Stomach (tissue), 9 donors: ENCODE data around the gene BOLA1. TPM values are rescaled to one million over a fixed set of nuclear protein-coding genes. Genes with fewer than 3 reads are reported as not detected.
"Not testable (repeated sequence)": the region's sequence is repeated elsewhere in the genome, so short reads cannot be mapped to it uniquely, and the experiment has no call there.

Experiments used
- DNase-seq, 2 donors: peaks; one replicate each; pipeline versions ENCODE4 v3.0.0 to v3.0.0-alpha.2; 2013 to 2019
- H3K27ac ChIP-seq, 5 donors: fragments of 200-600 bp in 4 of 5; sonication (generic) in 4 of 5; one replicate each; pipeline ENCODE4 v1.5.1; 2013 to 2019; ENCODE audit warnings: mild to moderate bottlenecking in 1 of 5, moderate library complexity in 1 of 5
- H3K27me3 ChIP-seq, 3 donors: fragments of 200-600 bp; sonication (generic); one replicate each; pipeline ENCODE4 v1.5.1; 2017 to 2019; ENCODE audit warnings: mixed run types in 1 of 3
- H3K36me3 ChIP-seq, 4 donors: fragments of 200-600 bp; sonication (generic); 1 replicate in 3 of 4; 2 replicates in 1 of 4; pipeline ENCODE4 v1.5.1; 2016 to 2019
- H3K4me1 ChIP-seq, 4 donors: fragments of 200-600 bp; sonication (generic); one replicate each; pipeline ENCODE4 v1.5.1; 2016 to 2019
- H3K4me3 ChIP-seq, 4 donors: fragments of 200-600 bp; sonication (generic) in 3 of 4; one replicate each; pipeline ENCODE4 v1.5.1; 2016 to 2019; ENCODE audit warnings: mild to moderate bottlenecking in 1 of 4
- H3K9me3 ChIP-seq, 4 donors: fragments of 200-600 bp; sonication (generic); one replicate each; pipeline ENCODE4 v1.5.1; 2016 to 2019
- EP300 ChIP-seq: sonication (generic); formaldehyde crosslinking; IDR thresholded peaks from one replicate; pipeline ENCODE4 v1.6.1; 2017; ENCODE audit warnings: antibody characterized with exemption
- POLR2A ChIP-seq, 4 donors: fragments of 450-650 bp; IDR thresholded peaks; one replicate each; pipeline ENCODE4 v1.6.1; 2016; ENCODE audit warnings: antibody characterized with exemption in 4 of 4, control low read depth in 2 of 4, mild to moderate bottlenecking in 1 of 4, moderate library complexity in 1 of 4
- POLR2AphosphoS5 ChIP-seq, 3 donors: sonication (generic); formaldehyde crosslinking; IDR thresholded peaks; one replicate each; pipeline ENCODE4 v1.6.1; 2016; ENCODE audit warnings: antibody characterized with exemption in 3 of 3
- WGBS, 5 donors: extraction: QIAGEN DNeasy Blood & Tissue Kit in 3 of 5; methylation state at CpG; one replicate each; pipeline versions ENCODE4 v1.1.5 to v1.1.7; 2013 to 2018; 5-methylcytosine and 5-hydroxymethylcytosine counted together
- intact Hi-C: fragments of 100-400 bp; cut with DNase I; formaldehyde crosslinking; loops from one replicate; pipeline ENCODE4 v1.15.1; 2023; ENCODE audit warnings: low total_unique reads
- polyA plus RNA-seq, 3 donors: library from polyadenylated mRNA; stranded (reverse); fragments of 200-250 nt; gene quantifications; one replicate each; pipeline ENCODE4 v1.2.3, GENCODE V29; 2013
- total RNA-seq, 5 donors: library from RNA; depleted of rRNA; stranded (reverse); fragments of >200 nt; gene quantifications; one replicate each; pipeline versions ENCODE4 v1.1.0 to v1.2.3, GENCODE V29; 2014 to 2016
- TF ChIP-seq, protein P1 (sequence below), 7 experiments: fragments of 450-650 bp in 4 of 7; fragments of 200-600 bp in 3 of 7; sonication (generic) in 3 of 7; IDR thresholded peaks; one replicate each; pipeline ENCODE4 v1.5.1; 2016 to 2019; ENCODE audit warnings: antibody characterized with exemption in 7 of 7, control low read depth in 2 of 7, mild to moderate bottlenecking in 1 of 7
- donor health status: healthy with polysubstance abuse.
- donor health status: Bipolar disorder and iron deficiency.
- donor health status: healthy.

BOLA1 gene
- total and polyA plus RNA-seq, 8 donors = 2.9 to 48.7 (median 24.4) TPM

DNA sequence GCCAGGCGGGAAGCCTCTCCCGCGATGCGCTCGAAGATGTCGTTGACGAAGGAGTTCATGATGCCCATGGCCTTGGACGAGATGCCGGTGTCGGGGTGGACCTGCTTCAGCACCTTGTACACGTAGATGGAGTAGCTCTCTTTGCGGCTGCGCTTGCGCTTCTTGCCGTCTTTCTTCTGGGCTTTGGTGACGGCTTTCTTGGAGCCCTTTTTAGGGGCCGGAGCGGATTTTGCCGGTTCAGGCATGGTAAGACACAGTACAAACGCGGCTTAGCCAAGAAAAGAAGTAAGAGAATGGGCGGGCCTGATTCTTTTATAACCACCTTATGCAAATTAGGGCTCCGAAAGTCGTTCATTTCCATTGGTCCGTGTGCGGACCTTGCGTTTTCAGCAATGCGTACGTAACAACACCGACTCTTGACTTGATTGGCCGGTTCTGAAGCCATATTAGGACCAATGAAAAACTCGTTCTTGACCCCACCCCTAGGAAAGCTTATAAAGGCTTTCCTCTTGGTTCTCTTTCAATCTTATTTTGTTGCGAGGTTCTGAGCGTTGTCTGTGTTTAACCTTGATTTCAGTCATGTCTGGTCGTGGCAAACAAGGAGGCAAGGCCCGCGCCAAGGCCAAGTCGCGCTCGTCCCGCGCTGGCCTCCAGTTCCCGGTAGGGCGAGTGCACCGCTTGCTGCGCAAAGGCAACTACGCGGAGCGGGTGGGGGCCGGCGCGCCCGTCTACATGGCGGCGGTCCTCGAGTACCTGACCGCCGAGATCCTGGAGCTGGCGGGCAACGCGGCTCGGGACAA lies 12.8 kb upstream of the BOLA1 start:
- Histone ChIP-seq H3K27ac (peak overlapping the region; percentile 94 to 100 (median 100)), H3K36me3 (no peaks in the 10 kb centered on the region), H3K4me3 (peak overlapping the region; percentile 48 to 74 (median 58)), H3K9me3 (no peaks in the 10 kb centered on the region), H3K4me1 (peaks cover 18 to 34% (median 25%) of the 10 kb centered on the region in 4 donors), H3K27me3 (no peaks in the 10 kb centered on the region)
- TF ChIP-seq POLR2A (IDR thresholded peaks at IDR 0.05) (peak in 2 of 4 donors; percentile 99 to 100), POLR2AphosphoS5 (IDR thresholded peaks at IDR 0.05) (peak; percentile 100), EP300 (peak; percentile 52)
- TF ChIP-seq, protein P1, sequence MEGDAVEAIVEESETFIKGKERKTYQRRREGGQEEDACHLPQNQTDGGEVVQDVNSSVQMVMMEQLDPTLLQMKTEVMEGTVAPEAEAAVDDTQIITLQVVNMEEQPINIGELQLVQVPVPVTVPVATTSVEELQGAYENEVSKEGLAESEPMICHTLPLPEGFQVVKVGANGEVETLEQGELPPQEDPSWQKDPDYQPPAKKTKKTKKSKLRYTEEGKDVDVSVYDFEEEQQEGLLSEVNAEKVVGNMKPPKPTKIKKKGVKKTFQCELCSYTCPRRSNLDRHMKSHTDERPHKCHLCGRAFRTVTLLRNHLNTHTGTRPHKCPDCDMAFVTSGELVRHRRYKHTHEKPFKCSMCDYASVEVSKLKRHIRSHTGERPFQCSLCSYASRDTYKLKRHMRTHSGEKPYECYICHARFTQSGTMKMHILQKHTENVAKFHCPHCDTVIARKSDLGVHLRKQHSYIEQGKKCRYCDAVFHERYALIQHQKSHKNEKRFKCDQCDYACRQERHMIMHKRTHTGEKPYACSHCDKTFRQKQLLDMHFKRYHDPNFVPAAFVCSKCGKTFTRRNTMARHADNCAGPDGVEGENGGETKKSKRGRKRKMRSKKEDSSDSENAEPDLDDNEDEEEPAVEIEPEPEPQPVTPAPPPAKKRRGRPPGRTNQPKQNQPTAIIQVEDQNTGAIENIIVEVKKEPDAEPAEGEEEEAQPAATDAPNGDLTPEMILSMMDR (IDR thresholded peaks at IDR 0.05) = no peak
- WGBS, 5 donors = 0 to 1% (median 1%) methylated on average over 44 to 62 of the region's 62 CpGs
- DNase-seq = peak; percentile 87 to 99
- intact Hi-C loops = no loop called here

DNA sequence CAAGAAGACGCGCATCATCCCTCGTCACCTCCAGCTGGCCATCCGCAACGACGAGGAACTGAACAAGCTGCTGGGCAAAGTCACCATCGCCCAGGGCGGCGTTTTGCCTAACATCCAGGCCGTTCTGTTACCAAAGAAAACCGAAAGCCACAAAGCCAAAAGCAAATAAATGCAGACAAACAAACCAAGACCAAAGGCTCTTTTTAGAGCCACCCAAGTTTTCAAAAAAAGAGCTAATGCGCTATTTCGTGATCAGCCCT lies 12.2 kb upstream of the BOLA1 start:
- H3K27me3 ChIP-seq, DNase-seq, intact Hi-C loops, H3K9me3 ChIP-seq, H3K36me3 ChIP-seq: not testable (repeated sequence)
- WGBS, 5 donors = 0 to 1% (median 0%) methylated on average over 10 to 13 of the region's 13 CpGs
- Histone ChIP-seq H3K4me3 (peak overlapping the region; percentile 48 to 74 (median 58)), H3K4me1 (peaks cover 18 to 34% (median 25%) of the 10 kb centered on the region in 4 donors), H3K27ac (peak overlapping the region; percentile 94 to 100 (median 100))

DNA sequence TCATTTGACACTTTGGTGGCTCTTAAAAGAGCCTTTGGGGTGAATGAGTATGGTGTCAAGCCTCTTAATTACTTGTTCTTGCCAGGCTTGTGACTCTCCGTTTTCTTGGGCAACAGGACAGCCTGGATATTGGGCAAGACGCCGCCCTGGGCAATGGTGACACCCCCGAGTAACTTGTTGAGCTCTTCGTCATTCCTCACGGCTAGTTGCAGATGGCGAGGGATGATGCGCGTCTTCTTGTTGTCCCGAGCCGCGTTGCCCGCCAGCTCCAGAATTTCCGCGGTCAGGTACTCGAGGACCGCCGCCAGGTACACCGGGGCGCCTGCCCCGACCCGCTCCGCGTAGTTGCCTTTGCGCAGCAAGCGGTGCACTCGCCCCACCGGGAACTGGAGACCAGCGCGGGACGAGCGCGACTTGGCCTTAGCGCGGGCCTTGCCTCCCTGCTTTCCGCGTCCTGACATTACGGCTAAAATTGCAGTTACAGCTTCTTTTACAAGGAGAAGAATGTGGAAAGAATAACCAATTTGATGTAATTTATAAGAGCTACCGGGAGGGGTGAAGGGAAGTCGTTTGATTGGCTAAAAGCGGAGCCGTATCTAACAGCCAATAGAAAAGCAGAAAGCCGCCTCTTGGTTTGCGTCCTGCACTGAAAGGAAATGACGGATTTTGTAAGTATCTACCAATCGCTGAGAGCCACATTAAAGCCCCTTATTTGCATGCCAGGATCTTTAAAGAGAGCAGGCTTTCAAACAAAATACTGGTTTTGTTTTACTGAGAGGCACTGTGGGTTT lies 11.7 kb upstream of the BOLA1 start:
- Histone ChIP-seq H3K4me1 (peaks cover 18 to 34% (median 25%) of the 10 kb centered on the region in 4 donors), H3K9me3 (no peaks in the 10 kb centered on the region), H3K27me3 (no peaks in the 10 kb centered on the region), H3K27ac (peak overlapping the region; percentile 94 to 100 (median 100)), H3K36me3 (no peaks in the 10 kb centered on the region), H3K4me3 (peak overlapping the region; percentile 48 to 74 (median 58))
- TF ChIP-seq EP300 = no peak
- peak in 1 of 4 donors; percentile 92 for TF ChIP-seq POLR2A (IDR thresholded peaks at IDR 0.05)
- peak; percentile 84 to 98 (median 98) for TF ChIP-seq POLR2AphosphoS5 (IDR thresholded peaks at IDR 0.05)
- TF ChIP-seq, protein P1 (IDR thresholded peaks at IDR 0.05) = no peak
- intact Hi-C loops = no loop called here
- DNase-seq = peak; percentile 82 to 98
- WGBS, 5 donors = 0 to 1% (median 0%) methylated on average over 35 to 46 of the region's 46 CpGs

DNA sequence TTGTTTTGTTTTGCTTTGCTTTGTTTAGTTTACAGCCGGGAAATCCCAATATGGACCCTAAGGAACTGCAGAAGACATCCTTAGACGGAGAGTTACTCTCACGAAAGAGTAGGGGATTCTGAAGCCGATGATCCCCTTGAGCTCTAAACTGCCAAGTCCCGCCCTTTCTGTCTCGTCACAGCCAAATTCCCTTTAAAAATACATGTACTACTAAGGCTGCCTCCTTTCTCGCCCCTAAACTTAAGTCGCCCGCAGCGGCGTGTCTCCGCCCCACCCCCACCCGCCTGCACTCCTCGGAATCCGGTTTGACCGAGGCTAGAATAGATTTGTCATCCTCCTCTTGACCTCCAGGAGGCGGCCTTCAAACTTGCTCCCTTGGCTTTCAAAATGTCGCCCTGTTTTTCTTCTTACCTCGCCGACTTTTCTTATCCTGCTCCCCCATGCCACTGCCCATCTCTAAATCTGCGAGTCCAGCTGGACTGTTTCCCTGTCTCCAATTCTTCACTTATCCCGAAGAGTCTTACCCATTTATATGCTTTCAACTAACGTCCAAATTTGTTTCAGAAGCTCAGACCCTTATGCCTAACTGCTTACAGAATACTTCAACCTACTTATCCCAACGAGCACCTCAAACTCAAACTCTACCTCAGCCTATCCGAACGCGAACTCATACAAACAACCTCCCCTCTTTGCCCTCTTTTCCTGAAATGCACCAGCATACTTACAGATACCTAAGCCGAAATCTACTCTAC lies 10.9 kb upstream of the BOLA1 start:
- DNase-seq = peak; percentile 77 to 96

More for the DNA sequence above, 10.9 kb upstream of the BOLA1 start:
- Histone ChIP-seq H3K36me3 (no peaks in the 10 kb centered on the region), H3K4me1 (peaks cover 18 to 30% (median 25%) of the 10 kb centered on the region in 4 donors), H3K27me3 (no peaks in the 10 kb centered on the region), H3K27ac (peak overlapping the region; percentile 94 to 100 (median 100)), H3K4me3 (peak overlapping the region; percentile 48 to 74 (median 58)), H3K9me3 (no peaks in the 10 kb centered on the region)
- WGBS, 5 donors = 3 to 4% (median 4%) methylated on average over 28 of the region's 28 CpGs
- intact Hi-C loops = no loop called here
- TF ChIP-seq POLR2AphosphoS5 (IDR thresholded peaks at IDR 0.05) = no peak
- TF ChIP-seq EP300 = no peak
- TF ChIP-seq POLR2A (IDR thresholded peaks at IDR 0.05) = peak in 2 of 4 donors; percentile 31 to 78
- TF ChIP-seq, protein P1 (IDR thresholded peaks at IDR 0.05) = peak in 5 of 7 experiments; percentile 24 to 69 (median 62)
